GM12872 (cell line): ENCODE results near the gene SPTLC3.

Experiments
- TF ChIP-seq, protein P1 (sequence below): IDR thresholded peaks from 3 replicates; pipeline ENCODE4 v1.5.1; 2011; ENCODE audit warnings: low read depth, mild to moderate bottlenecking, low read length, moderate library complexity; ENCODE audit not compliant: insufficient read depth

The SPTLC3 gene

DNA sequence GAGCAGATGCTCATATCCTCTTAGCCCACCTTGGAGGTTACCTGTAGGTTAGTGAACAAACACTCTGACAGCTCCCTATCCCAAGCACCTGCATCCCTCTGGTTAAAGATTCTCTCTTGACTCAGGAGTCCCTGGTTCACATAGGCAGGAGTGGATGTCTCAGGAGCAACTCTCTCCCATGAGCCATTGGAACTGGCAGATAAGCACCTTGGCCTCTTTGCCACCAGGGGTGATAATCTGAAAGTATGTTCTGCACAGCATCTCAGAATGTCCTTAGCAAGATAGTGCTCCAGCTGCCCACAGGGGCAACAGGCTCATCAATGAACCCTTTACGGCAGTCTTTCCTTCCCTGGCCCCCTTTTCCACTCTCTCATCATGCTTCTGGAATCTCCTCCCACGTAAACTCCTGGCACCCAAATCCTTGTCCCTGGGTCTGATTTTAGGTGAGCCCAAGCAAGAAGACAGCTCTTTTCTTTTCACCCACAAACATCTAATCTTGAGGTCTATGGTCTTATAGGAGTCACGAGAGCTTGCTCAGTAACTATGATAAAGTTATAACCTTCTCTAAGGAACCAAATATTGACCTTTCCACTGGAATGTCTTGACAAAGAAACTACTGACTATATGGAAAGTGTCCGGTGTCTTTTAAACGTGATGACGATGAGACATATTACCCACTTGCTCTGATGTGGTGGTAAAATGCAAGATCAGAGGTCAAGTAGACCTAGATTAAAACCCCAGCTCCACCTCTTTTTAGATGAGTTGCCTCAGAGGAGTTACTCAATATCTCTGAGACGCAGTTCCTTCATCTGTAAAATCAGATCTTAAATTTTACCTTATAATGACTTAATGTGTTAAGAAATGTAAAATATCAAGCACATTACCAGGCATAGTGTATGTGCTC, 172.5 kb downstream of the SPTLC3 start:
- TF ChIP-seq, protein P1, sequence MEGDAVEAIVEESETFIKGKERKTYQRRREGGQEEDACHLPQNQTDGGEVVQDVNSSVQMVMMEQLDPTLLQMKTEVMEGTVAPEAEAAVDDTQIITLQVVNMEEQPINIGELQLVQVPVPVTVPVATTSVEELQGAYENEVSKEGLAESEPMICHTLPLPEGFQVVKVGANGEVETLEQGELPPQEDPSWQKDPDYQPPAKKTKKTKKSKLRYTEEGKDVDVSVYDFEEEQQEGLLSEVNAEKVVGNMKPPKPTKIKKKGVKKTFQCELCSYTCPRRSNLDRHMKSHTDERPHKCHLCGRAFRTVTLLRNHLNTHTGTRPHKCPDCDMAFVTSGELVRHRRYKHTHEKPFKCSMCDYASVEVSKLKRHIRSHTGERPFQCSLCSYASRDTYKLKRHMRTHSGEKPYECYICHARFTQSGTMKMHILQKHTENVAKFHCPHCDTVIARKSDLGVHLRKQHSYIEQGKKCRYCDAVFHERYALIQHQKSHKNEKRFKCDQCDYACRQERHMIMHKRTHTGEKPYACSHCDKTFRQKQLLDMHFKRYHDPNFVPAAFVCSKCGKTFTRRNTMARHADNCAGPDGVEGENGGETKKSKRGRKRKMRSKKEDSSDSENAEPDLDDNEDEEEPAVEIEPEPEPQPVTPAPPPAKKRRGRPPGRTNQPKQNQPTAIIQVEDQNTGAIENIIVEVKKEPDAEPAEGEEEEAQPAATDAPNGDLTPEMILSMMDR: no peak

DNA sequence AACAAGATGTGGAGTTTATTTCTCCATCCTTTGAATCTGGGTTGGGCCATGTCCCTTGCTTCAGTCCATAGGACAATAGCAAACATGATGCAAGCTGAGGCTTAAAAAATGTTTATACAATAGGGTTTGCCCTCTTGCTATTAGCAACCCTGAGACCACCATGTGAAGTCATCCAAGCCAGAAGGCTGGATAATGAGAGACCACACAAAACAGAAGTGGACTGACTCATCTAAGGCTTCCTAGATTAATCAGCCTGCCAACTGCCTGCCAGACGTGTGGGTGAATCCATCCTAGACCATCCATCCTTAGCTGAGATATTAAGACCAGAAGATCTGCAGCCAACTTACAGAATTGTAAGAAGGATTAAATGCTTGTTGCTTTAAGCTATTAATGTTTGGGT, 174.2 kb downstream of the SPTLC3 start:
- TF ChIP-seq, protein P1: no peak

DNA sequence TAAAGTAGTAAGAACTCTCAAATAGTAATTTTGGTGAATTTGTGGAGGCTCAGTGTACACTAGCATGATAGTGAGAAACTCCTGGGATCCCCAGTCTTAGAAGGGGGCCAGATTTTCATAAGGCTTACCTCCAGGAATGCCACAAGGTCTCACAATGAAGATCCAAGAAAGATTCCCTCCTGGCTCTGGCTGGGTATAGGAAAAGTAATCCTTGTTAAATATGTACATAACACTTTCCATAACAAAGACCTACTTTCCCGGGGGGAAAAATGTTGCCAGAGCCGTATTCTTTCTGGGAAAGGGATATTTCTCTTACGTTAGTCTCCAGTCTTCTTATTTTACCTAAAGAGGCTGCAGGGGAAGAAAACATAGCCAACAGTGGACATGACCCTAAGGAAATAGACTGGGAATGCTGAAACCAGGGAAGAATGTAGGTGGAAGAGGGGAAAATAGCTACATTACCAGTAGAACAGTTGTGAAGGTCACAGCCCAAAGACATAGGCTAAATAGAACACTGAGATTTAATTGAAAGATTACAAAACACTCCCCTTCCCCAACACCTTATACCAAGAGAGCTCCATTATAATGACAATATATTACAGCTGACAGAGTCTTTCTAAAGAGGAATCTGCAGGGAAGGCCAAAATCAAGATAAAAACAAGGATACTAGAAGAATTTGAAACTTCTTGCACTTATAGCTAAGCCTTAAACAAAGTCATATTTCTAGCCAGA, 177.4 kb downstream of the SPTLC3 start:
- TF ChIP-seq, protein P1: no peak

DNA sequence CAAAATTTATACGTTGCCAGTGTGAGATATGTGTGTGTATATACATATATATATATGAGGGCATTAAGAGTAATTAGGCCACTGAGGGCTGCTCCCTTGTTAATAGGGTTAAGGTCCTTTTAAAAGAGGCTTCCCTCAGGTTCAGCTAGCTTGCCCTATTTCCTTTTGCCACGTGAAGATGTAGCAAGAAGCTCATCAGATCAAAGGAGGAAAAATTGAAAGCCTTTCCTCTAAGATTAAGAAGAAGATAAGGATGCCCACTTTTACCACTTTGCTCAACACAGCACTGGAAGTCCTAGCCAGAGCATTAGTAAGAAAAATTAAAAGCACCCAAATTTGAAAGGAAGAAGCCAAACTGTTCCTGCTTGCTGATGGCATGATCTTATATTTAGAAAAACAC, 179.1 kb downstream of the SPTLC3 start:
- TF ChIP-seq, protein P1: no peak

DNA sequence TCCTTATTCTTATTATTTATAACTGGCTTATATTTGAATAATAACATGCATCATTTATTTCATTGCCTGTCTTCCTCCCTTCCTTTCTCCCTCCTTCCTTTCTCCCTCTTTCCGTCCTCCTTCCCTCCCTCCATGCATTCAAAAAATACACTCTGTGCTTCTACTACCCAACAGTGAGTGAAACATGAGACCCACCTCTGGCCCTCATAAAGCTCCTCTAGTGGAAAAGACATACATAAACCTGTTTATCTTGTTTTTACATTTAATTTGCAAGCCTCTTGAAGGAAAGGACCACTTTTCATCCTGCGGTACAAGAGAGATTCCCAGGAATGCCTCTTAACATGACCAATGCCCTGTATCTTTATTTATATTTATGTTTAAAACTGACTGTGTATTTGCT, 190.5 kb downstream of the SPTLC3 start:
- TF ChIP-seq, protein P1: no peak

DNA sequence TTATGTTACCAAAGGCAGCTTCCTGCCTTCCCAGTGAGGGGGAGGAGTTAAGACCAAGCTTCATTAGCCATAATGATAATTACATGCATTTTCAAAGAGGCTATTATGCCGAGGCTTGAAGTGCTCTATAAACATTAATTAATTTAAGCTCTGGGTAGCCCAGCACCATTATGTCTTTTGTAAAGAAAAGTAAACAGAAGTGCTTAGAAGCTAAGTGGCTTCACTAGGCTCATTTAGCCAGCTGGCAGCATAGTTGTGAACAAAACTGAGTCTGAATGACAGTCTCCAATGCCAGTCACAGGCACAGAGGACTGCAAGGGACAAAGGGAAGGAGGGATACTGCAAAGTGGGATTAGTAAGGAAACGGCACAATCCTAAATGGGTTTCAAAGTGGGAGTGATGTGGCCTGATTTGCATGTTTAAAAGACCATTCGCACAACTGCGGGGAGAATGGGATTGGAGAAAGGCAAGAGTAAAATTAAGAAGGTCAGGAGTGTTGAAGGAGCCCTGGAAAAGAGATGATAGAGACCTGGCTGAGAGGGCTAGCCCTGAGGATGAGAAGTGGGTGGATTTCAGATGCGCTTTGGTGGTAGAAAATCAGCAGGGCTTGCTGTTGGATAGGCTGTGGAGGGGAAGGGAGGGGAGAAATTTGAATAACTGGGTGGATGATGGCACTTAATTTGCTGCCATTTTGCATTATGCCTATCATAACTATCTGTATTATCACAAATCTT, 192.2 kb downstream of the SPTLC3 start:
- TF ChIP-seq, protein P1: no peak

DNA sequence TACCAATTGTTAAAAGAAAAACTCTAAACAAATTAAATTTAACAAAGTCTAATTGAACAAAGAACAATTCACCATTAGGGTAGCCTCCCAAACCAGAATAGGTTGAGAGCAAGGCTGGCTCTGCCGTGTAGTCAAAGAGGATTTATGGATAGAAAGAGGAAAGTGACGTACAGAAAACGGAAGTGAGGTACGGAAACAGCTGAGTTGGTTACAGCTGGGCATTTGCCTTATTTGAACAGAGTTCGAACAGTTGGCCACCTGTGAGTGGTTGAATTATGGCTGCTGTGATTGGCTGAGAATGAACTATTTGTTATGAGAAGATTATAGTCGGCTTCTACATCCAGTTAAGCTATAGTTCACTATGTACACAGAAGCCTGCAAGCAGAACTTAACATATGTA, 193.8 kb downstream of the SPTLC3 start:
- TF ChIP-seq, protein P1: no peak
